HepG2 (cell line): ENCODE data around the gene METTL21C. TPM values are rescaled to one million over a fixed set of nuclear protein-coding genes. Genes with fewer than 3 reads are reported as not detected.

Experiments used
- ATAC-seq: fragments of 200-7000 bp; cut with Tn5 transposase; 3 replicates; pipeline ENCODE4 v1.9.1; 2020; ENCODE audit warnings: mild to moderate bottlenecking, moderate library complexity
- BruUV-seq: library from RNA; stranded (reverse); fragments of 400-500 nt; replicated peaks from 2 replicates; lab custom pipeline; 2021; lab: Mats Ljungman, UMichigan
- CTCF ChIA-PET: fragments of 300-600 bp; formaldehyde crosslinking; extraction: SDS; loops from one replicate; lab custom pipeline; 2021; ENCODE audit warnings: low total read pairs, inconsistent platforms, low intra/inter-chr PET ratio; lab: Yijun Ruan, JAX
- POLR2A ChIA-PET: fragments of 350-600 bp; sonication (Branson Sonifier 250); formaldehyde crosslinking; loops from one replicate; lab custom pipeline; 2020; ENCODE audit warnings: antibody characterized with exemption, inconsistent platforms; lab: Yijun Ruan, JAX
- DNase-seq: peaks from one replicate; pipeline ENCODE4 v3.0.0-alpha.2; 2015; ENCODE audit warnings: low spot score
- FAIRE-seq: peaks from 3 replicates; lab custom pipeline; 2011; peaks lifted over from hg19 to GRCh38; lab: Jason Lieb, UNC
- H2AFZ ChIP-seq: one replicate; pipeline ENCODE4 v1.6.1; 2011; ENCODE audit warnings: low read length, inconsistent platforms
- H3K27ac ChIP-seq: fragments of 300-600 bp; 3 replicates; pipeline ENCODE4 v1.8.0; 2011; ENCODE audit warnings: mixed run types, mild to moderate bottlenecking, mixed read lengths, low read length, inconsistent platforms; ENCODE audit not compliant: insufficient read depth; ENCODE audit errors: extremely low read length
- H3K27me3 ChIP-seq, 2 experiments: fragments of 200-600 bp in 1 of 2; 2 replicates in 1 of 2; 3 replicates in 1 of 2; pipeline versions ENCODE4 v1.6.0 to v1.8.0; 2011; ENCODE audit warnings: low read length in 2 of 2, mild to moderate bottlenecking in 2 of 2, moderate library complexity in 2 of 2, inconsistent platforms in 1 of 2; ENCODE audit not compliant: insufficient read depth in 2 of 2, control insufficient read depth in 1 of 2
- H3K36me3 ChIP-seq, 2 experiments: fragments of 200-600 bp in 1 of 2; replicated peaks in 1 of 2; 2 replicates in 1 of 2; 3 replicates in 1 of 2; pipeline versions ENCODE4 v1.5.1 to v1.8.0; 2011; ENCODE audit warnings: low read length in 2 of 2, inconsistent platforms in 1 of 2; ENCODE audit not compliant: insufficient read depth in 2 of 2, control insufficient read depth in 1 of 2
- H3K4me1 ChIP-seq: 2 replicates; pipeline ENCODE4 v1.5.1; 2012; ENCODE audit warnings: low read length, inconsistent platforms; ENCODE audit not compliant: insufficient read depth
- H3K4me2 ChIP-seq: 2 replicates; pipeline ENCODE4 v1.6.0; 2011; ENCODE audit warnings: low read depth, low read length, inconsistent platforms
- H3K4me3 ChIP-seq, 3 experiments: fragments of 200-600 bp in 1 of 3; sonication (generic), shearing (Covaris generic) in 1 of 3; replicated peaks in 1 of 3; 2 replicates each; pipeline ENCODE4 v1.5.1; 2011 to 2016; ENCODE audit warnings: low read length in 3 of 3, inconsistent platforms in 2 of 3, low read depth in 2 of 3, mild to moderate bottlenecking in 2 of 3, control low read depth in 1 of 3, mixed read lengths in 1 of 3; ENCODE audit not compliant: insufficient read depth in 1 of 3
- H3K79me2 ChIP-seq: one replicate; pipeline ENCODE4 v1.6.1; 2011; ENCODE audit warnings: low read length, inconsistent platforms; ENCODE audit not compliant: insufficient read depth
- H3K9ac ChIP-seq: 2 replicates; pipeline ENCODE4 v1.6.0; 2011; ENCODE audit warnings: mild to moderate bottlenecking, low read depth, low read length, inconsistent platforms; ENCODE audit not compliant: insufficient read depth
- H3K9me3 ChIP-seq: 2 replicates; pipeline ENCODE4 v1.5.1; 2012; ENCODE audit warnings: mild to moderate bottlenecking, low read length
- H4K20me1 ChIP-seq: 2 replicates; pipeline ENCODE4 v1.6.0; 2011; ENCODE audit warnings: inconsistent platforms, mild to moderate bottlenecking, low read length, moderate library complexity; ENCODE audit not compliant: insufficient read depth
- IKZF1 ChIP-seq: fragments of 450-650 bp; IDR thresholded peaks from 2 replicates; pipeline ENCODE4 v1.7.1; 2016
- MATR3 ChIP-seq: sonication (generic); formaldehyde crosslinking; IDR thresholded peaks from 2 replicates; pipeline ENCODE4 v1.4.0; 2020; ENCODE audit warnings: missing genetic modification reagents
- MAX ChIP-seq: IDR thresholded peaks from 2 replicates; pipeline ENCODE4 v1.6.1; 2012; ENCODE audit warnings: inconsistent platforms
- NPAS2 ChIP-seq: sonication (generic); formaldehyde crosslinking; IDR thresholded peaks from 2 replicates; pipeline ENCODE4 v1.8.0; 2022; ENCODE audit warnings: mild to moderate bottlenecking, missing genetic modification reagents, borderline replicate concordance
- NRL ChIP-seq: sonication (generic); formaldehyde crosslinking; IDR thresholded peaks from 2 replicates; pipeline ENCODE4 v1.5.0; 2020; ENCODE audit warnings: missing genetic modification reagents, mild to moderate bottlenecking, moderate library complexity, borderline replicate concordance
- ZNF318 ChIP-seq: sonication (generic); formaldehyde crosslinking; IDR thresholded peaks from 2 replicates; pipeline ENCODE4 v1.4.0; 2020; ENCODE audit warnings: mild to moderate bottlenecking, missing genetic modification reagents
- ZNF34 ChIP-seq: sonication (generic); formaldehyde crosslinking; IDR thresholded peaks from 2 replicates; pipeline ENCODE4 v1.4.0; 2020; ENCODE audit warnings: mild to moderate bottlenecking, missing genetic modification reagents, borderline replicate concordance
- ZNF660 ChIP-seq: sonication (generic); formaldehyde crosslinking; IDR thresholded peaks from 2 replicates; pipeline ENCODE4 v1.5.1; 2020; ENCODE audit warnings: mild to moderate bottlenecking, low read depth, missing genetic modification reagents, borderline replicate concordance
- WGBS: methylation state at CpG from one replicate; pipeline ENCODE4 v1.1.6; 2017; ENCODE audit warnings: low lambda C conversion rate; 5-methylcytosine and 5-hydroxymethylcytosine counted together
- in situ Hi-C: cut with HindIII; loops from 2 replicates; pipeline ENCODE4 v1.10.0; 2017; ENCODE audit warnings: low pct_unique_long_range_greater_than_20kb; ENCODE audit not compliant: extremely low pct_ligation_motif_present
- intact Hi-C: fragments of 100-400 bp; cut with micrococcal nuclease; formaldehyde crosslinking; loops from one replicate; pipeline ENCODE4 v1.10.0; 2022; ENCODE audit not compliant: unreplicated experiment
- polyA plus RNA-seq, 8 experiments: library from polyadenylated mRNA; depleted of rRNA in 3 of 8; stranded (reverse) in 7 of 8; unstranded in 1 of 8; fragments of >200 nt; fragmentation: Illumina TruSeq in 4 of 8; extraction: Trizol in 4 of 8; gene quantifications; 2 replicates each; pipeline versions ENCODE4 v1.2.1 to v1.2.3, GENCODE V29; 2011 to 2016; ENCODE audit warnings: low read depth in 4 of 8, missing spikeins in 1 of 8, mixed read lengths in 1 of 8; ENCODE audit not compliant: insufficient read depth in 1 of 8
- total RNA-seq, 5 experiments: library from RNA; depleted of rRNA; stranded (reverse); fragments of >200 nt; fragmentation: Illumina TruSeq; extraction: Trizol; gene quantifications; 2 replicates each; pipeline ENCODE4 v1.2.3, GENCODE V29; 2016; ENCODE audit warnings: low read depth in 1 of 5

Gene METTL21C
- total and polyA plus RNA-seq, 2 of the 13 experiments (the other 11 are each of a cell fraction or from before 2014, with no cell fraction given), result not detected

DNA sequence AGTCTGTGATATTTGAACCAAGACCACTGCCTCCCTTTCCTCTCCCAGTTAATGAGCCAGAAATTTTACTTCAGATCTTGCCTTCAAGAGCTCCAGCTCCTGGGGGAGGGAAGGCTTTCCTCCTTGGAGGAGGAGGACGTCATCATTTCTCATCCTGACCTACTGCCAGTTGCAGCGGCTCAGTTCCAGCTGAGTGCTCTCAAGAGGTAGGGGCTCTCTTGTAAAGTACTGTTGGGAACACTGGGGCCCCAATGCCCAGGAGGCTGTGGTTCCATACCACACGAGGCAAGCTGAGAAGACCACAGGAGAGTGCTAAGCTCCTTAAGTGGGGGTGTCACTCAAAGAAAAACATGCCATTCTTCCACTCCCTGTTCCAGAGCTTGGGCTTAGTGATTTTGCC, 36.2 kb downstream of the METTL21C start (continued):
- no peak for TF ChIP-seq ZNF318
- TF ChIP-seq, all 625 proteins: peak for 0

- Histone ChIP-seq H3K4me3 (no peak overlapping the region), H3K27ac (no peak overlapping the region), H3K9ac (no peak overlapping the region), H3K4me1 (no peaks in the 10 kb centered on the region), H3K79me2 (no peaks in the 10 kb centered on the region), H3K9me3 (no peaks in the 10 kb centered on the region), H3K36me3 (peaks cover 0 to 24% of the 10 kb centered on the region in 2 experiments; a peak in 2 of 5 replicates), H3K27me3 (no peaks in the 10 kb centered on the region), H3K4me2 (no peak overlapping the region), H4K20me1 (no peaks in the 10 kb centered on the region), H2AFZ (no peak overlapping the region)
- in situ Hi-C loops (no loop called here), intact Hi-C loops (loop anchor here (5.0 kb wide), 1 partner anchor 60 kb away; the partner anchor contains the start of gene TPP2)
- POLR2A ChIA-PET, result no interaction called here
- TF ChIP-seq ZNF34, result no peak
- TF ChIP-seq NRL (CRISPR knock-in tag), result no peak
- no peak for TF ChIP-seq NPAS2 (CRISPR knock-in tag)
- TF ChIP-seq ZNF660 (CRISPR knock-in tag), result no peak
- no peak for TF ChIP-seq IKZF1
- no peak for TF ChIP-seq MATR3 (CRISPR knock-in tag)
- TF ChIP-seq MAX, result no peak
- CTCF ChIA-PET, result no interaction called here
- ATAC-seq, result no peak
- no TSS peak for BruUV-seq
- no peak for DNase-seq
- 84% methylated on average over 6 of the region's 6 CpGs for WGBS
- no peak for FAIRE-seq
Measured at GRCh38 chr13:102657630-102658029, 37.2 kb downstream of the METTL21C start.
